Activated T-helper 2 cell treated with anti-CD3 and anti-CD28 coated beads, Interferon-gamma antibody, Interleukin-2, Interleukin-4, amounts not matched to agents 10 μg/mL and 5 μg/mL and 100 μg/mL, durations not matched to agents 14 hours and 24 hours and 36 hours (primary cell): ENCODE measurements around the gene TFF2. TPM values are rescaled to one million over a fixed set of nuclear protein-coding genes. Genes with fewer than 3 reads are reported as not detected.
A peak's percentile ranks its signal among the peaks of the same experiment; 100 is the strongest.

ENCODE experiments used
- DNase-seq: peaks from one replicate; pipeline ENCODE4 v3.0.0; 2021; ENCODE audit warnings: low spot score
- H3K27ac Mint-ChIP-seq: one replicate; pipeline ENCODE4 v1.8.0; 2021; ENCODE audit warnings: mixed read lengths
- H3K27me3 Mint-ChIP-seq: one replicate; pipeline ENCODE4 v1.8.0; 2021; ENCODE audit warnings: low read depth, mixed read lengths
- H3K36me3 Mint-ChIP-seq: one replicate; pipeline ENCODE4 v1.8.0; 2021; ENCODE audit warnings: low read depth, mixed read lengths
- H3K4me1 Mint-ChIP-seq: one replicate; pipeline ENCODE4 v1.8.0; 2021; ENCODE audit warnings: low read depth, mixed read lengths
- H3K4me3 Mint-ChIP-seq: one replicate; pipeline ENCODE4 v1.8.0; 2021; ENCODE audit warnings: low read depth, mild to moderate bottlenecking, moderate library complexity, mixed read lengths
- H3K9me3 Mint-ChIP-seq: one replicate; pipeline ENCODE4 v1.8.0; 2021; ENCODE audit warnings: mixed read lengths
- intact Hi-C: fragments of 100-400 bp; cut with micrococcal nuclease; formaldehyde crosslinking; loops from one replicate; pipeline ENCODE4 v1.15.1; 2023
- total RNA-seq: library from RNA; stranded (reverse); gene quantifications from 2 replicates; pipeline ENCODE4 v1.2.3, GENCODE V29; 2022

TFF2 gene
- total RNA-seq, 1 donor from 2014 or later = not detected

GRCh38 chr21:42390193-42390592 lies 39.4 kb upstream of the TFF2 start:
- H3K27me3 Mint-ChIP-seq = no peaks in the 10 kb centered on the region
- peaks cover 86% of the 10 kb centered on the region for H3K36me3 Mint-ChIP-seq
- peaks cover 1% of the 10 kb centered on the region for H3K9me3 Mint-ChIP-seq
- no peak overlapping the region for H3K4me3 Mint-ChIP-seq
- intact Hi-C loops = loop anchor here (5.0 kb wide), 1 partner anchor 37 kb away; no protein-coding TSS in a partner anchor
- peaks cover 77% of the 10 kb centered on the region for H3K4me1 Mint-ChIP-seq
- DNase-seq = no peak
- H3K27ac Mint-ChIP-seq = peak overlapping the region; percentile 46

GRCh38 chr21:42389449-42389835 lies 38.6 kb upstream of the TFF2 start:
- peaks cover 3% of the 10 kb centered on the region for H3K9me3 Mint-ChIP-seq
- peaks cover 73% of the 10 kb centered on the region for H3K4me1 Mint-ChIP-seq
- intact Hi-C loops = no loop called here
- H3K36me3 Mint-ChIP-seq = peaks cover 83% of the 10 kb centered on the region
- peak overlapping the region; percentile 14 for H3K4me3 Mint-ChIP-seq
- no peaks in the 10 kb centered on the region for H3K27me3 Mint-ChIP-seq
- H3K27ac Mint-ChIP-seq = peak overlapping the region; percentile 61
- DNase-seq = no peak

DNA sequence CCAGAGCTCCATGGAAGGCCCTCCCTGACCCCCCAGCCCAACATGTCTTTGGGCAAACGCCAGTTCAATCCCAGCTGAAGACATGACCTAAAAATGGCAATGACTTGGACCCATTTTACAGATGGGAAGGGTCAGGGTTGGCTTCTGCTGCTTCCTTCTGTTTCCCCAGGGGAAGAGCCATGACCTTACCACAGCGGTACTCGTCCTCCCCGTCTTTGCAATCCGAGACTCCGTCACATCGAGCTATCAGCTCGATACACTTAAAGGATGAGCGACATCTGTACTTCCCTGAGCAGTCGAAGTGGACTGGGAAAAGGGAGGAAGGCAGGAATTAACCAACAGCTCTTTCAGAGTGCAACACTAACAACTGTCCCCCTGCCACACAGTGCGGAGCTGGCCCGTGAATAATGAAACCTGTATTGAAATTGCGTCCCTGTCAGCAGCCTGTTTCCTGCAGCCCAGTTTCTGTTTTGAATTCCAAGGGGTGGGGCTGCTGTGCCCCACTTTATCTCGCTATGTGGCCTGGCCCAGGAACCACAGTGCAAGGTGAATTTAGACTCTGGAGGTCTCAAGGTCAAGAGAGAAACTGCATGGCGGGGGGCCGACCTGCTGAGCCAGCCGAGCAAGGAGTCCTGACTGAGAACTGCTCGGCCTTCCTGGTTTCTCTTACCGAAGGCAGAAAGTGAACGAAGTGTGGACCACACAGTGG lies 38.1 kb upstream of the TFF2 start:
- DNase-seq = no peak
- H3K36me3 Mint-ChIP-seq = peaks cover 88% of the 10 kb centered on the region
- peaks cover 3% of the 10 kb centered on the region for H3K9me3 Mint-ChIP-seq
- no peaks in the 10 kb centered on the region for H3K27me3 Mint-ChIP-seq
- H3K27ac Mint-ChIP-seq = peak overlapping the region; percentile 61
- intact Hi-C loops = no loop called here
- no peak overlapping the region for H3K4me3 Mint-ChIP-seq
- H3K4me1 Mint-ChIP-seq = peaks cover 73% of the 10 kb centered on the region

DNA sequence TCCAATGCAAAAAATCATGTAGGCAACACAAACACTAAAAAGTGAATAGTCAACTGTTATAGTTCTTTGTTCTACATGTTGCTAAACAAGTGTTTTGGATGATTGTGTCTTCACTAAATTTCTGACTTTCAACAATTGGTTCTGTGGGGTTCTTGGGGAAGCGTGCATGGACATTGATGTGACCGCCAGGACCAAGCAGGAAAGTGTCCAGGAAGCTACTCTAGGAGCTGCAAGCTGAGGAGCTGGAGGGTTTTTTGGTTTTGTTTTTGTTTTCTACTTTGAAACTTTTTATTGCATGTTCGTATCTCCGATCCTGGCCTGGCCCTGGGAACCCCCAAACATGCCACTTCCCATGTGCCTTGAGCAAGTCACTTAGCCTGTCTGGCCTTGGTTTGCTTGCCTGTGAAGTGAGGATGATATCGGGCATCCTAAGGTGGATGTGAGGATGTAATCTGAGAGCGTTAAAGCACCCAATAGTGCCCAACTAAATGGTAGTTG lies 37.1 kb upstream of the TFF2 start:
- H3K27me3 Mint-ChIP-seq = no peaks in the 10 kb centered on the region
- DNase-seq = no peak
- no peak overlapping the region for H3K4me3 Mint-ChIP-seq
- H3K27ac Mint-ChIP-seq = peak overlapping the region; percentile 40
- intact Hi-C loops = no loop called here
- H3K4me1 Mint-ChIP-seq = peaks cover 65% of the 10 kb centered on the region
- H3K36me3 Mint-ChIP-seq = peaks cover 90% of the 10 kb centered on the region
- H3K9me3 Mint-ChIP-seq = peaks cover 3% of the 10 kb centered on the region

DNA sequence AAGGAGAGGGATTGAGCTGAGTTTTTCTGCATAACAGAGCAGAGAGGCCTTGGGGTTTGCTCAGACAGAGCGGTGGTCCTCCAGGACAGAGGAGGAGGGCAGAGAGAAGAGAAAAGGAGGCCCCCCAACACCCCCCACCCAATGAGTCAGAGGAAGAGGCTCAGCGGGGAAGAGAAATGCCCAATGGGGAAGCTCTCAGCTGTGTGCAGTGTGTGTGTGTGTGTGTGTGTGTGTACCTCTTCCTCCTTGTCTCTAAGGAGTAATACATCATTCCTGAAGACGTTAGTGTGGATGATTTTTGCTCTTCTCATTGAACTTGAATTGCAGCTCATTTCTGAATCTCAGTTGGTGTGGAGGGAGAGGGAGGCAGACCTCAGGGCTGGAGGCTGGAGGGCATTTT lies 36.4 kb upstream of the TFF2 start:
- H3K27ac Mint-ChIP-seq = peak overlapping the region; percentile 40
- peaks cover 90% of the 10 kb centered on the region for H3K36me3 Mint-ChIP-seq
- no peaks in the 10 kb centered on the region for H3K27me3 Mint-ChIP-seq
- peaks cover 10% of the 10 kb centered on the region for H3K9me3 Mint-ChIP-seq
- peaks cover 60% of the 10 kb centered on the region for H3K4me1 Mint-ChIP-seq
- intact Hi-C loops = no loop called here
- DNase-seq = no peak
- no peak overlapping the region for H3K4me3 Mint-ChIP-seq

GRCh38 chr21:42386034-42386591 lies 35.3 kb upstream of the TFF2 start:
- Mint-ChIP-seq H3K9me3 (peaks cover 19% of the 10 kb centered on the region), H3K27ac (no peak overlapping the region), H3K4me1 (peaks cover 55% of the 10 kb centered on the region)

GRCh38 chr21:42385619-42386018 lies 34.8 kb upstream of the TFF2 start:
- Mint-ChIP-seq H3K27me3 (no peaks in the 10 kb centered on the region), H3K9me3 (peaks cover 19% of the 10 kb centered on the region), H3K36me3 (peaks cover 92% of the 10 kb centered on the region), H3K4me3 (no peak overlapping the region), H3K27ac (no peak overlapping the region), H3K4me1 (peaks cover 50% of the 10 kb centered on the region)
- DNase-seq = no peak
- intact Hi-C loops = no loop called here

More at GRCh38 chr21:42386034-42386591, 35.3 kb upstream of the TFF2 start:
- Mint-ChIP-seq H3K36me3 (peaks cover 92% of the 10 kb centered on the region), H3K27me3 (no peaks in the 10 kb centered on the region), H3K4me3 (no peak overlapping the region)
- intact Hi-C loops = no loop called here
- DNase-seq = no peak

DNA sequence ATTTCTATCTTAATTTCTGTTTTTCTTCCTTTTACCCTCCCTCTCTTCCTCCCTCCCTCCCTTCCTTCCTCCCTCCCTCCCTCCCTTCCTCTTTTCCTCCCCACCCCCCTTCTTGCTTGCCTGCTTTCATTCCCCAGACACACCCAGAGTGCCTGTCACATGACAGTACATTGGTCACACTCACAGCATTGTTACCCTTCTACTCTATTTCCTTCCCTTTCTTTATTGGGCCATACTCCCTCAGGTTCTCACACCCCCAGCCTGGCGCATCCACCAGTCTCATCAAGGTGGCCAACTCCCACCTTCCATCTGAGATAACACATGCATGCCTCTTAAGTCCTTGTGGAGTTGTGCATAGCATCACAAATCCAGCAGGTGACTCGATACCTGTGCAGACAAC lies 34.2 kb upstream of the TFF2 start:
- DNase-seq = no peak
- intact Hi-C loops = no loop called here
- H3K27me3 Mint-ChIP-seq = no peaks in the 10 kb centered on the region
- H3K36me3 Mint-ChIP-seq = peaks cover 89% of the 10 kb centered on the region
- peaks cover 44% of the 10 kb centered on the region for H3K4me1 Mint-ChIP-seq
- H3K9me3 Mint-ChIP-seq = peaks cover 19% of the 10 kb centered on the region
- H3K4me3 Mint-ChIP-seq = no peak overlapping the region
- no peak overlapping the region for H3K27ac Mint-ChIP-seq

- no peak overlapping the region for H3K4me3 Mint-ChIP-seq
- H3K27me3 Mint-ChIP-seq = no peaks in the 10 kb centered on the region
- DNase-seq = no peak
- peaks cover 19% of the 10 kb centered on the region for H3K9me3 Mint-ChIP-seq
- intact Hi-C loops = no loop called here
- H3K36me3 Mint-ChIP-seq = peaks cover 90% of the 10 kb centered on the region
- H3K4me1 Mint-ChIP-seq = peaks cover 38% of the 10 kb centered on the region
- no peak overlapping the region for H3K27ac Mint-ChIP-seq
Observed at GRCh38 chr21:42384156-42384945, 33.6 kb upstream of the TFF2 start.

DNA sequence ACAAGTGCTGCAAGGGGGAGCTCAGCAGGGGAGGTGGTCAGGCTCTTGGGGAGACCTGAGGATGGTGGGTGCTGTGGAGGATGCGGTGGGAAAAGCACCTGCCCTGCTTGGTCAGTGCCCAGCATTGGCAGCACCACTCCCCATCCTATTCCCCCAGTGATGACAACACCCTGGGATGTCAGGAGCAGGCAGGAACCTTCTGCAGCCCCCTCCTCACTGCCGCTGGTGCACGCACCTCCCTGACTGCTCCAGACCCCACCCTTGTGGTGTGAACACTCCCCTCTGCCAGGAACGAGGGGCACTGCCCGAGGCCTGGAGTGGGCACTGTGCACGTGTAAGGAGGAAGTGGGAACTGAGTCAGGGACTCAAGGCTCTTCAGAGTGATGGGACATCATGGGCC lies 32.5 kb upstream of the TFF2 start:
- Mint-ChIP-seq H3K27ac (no peak overlapping the region), H3K4me3 (no peak overlapping the region), H3K27me3 (no peaks in the 10 kb centered on the region), H3K9me3 (peaks cover 19% of the 10 kb centered on the region), H3K4me1 (peaks cover 28% of the 10 kb centered on the region), H3K36me3 (peaks cover 83% of the 10 kb centered on the region)
- no peak for DNase-seq
- intact Hi-C loops = no loop called here

DNA sequence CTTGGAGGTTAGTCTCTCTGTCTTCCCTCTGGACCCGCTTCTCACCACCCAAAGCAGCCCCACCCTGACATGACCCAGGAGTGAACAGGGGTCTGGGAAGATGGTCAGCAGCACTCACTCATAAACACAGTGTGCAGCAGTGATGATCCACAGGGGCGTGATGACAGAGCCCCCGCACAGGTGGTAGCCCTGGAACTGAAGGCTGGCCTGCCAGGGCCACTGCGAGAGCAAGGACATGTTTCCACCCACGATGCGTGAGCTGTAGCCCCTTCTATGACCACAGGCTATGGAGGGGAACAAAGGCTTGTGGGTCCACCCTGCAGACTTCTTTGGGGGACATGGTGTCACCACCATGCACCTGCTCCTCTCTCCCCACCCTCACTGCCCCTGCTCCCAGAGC lies 32.1 kb upstream of the TFF2 start:
- Mint-ChIP-seq H3K27me3 (no peaks in the 10 kb centered on the region), H3K36me3 (peaks cover 81% of the 10 kb centered on the region), H3K9me3 (peaks cover 19% of the 10 kb centered on the region), H3K27ac (no peak overlapping the region), H3K4me1 (peaks cover 25% of the 10 kb centered on the region), H3K4me3 (no peak overlapping the region)
- DNase-seq = no peak
- intact Hi-C loops = no loop called here

DNA sequence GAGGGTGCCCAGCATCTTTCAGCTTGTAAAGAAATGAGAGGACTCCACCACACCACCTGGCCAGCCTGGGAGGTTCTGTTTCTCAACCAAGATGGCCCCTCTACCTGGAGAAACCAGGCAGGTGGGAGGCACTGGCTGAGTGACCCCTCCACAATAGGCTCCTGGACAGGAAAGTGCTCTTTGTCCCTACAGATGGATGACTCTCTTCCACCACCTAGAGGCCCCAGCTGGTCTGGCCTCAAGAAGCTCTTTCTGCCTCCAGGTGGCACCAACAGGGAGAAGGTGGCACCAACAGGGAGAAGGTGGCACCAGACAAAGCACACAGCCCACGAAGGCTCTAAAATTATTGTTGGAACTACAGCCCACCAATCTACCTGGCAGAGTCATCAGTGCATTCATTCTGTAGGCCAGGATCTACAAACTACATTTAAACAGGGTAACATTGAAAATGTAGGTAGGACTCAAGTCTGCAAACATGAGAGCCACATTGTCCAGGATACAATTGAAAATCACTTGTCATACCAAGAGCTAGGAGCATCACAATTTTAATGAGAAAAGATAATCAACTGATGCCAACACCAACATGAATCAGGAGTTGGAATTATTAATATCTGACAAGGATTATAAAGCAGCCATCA lies 30.7 kb upstream of the TFF2 start:
- no peak overlapping the region for H3K4me3 Mint-ChIP-seq
- intact Hi-C loops = no loop called here
- peaks cover 19% of the 10 kb centered on the region for H3K9me3 Mint-ChIP-seq
- H3K36me3 Mint-ChIP-seq = peaks cover 74% of the 10 kb centered on the region
- no peak overlapping the region for H3K27ac Mint-ChIP-seq
- no peak for DNase-seq
- no peaks in the 10 kb centered on the region for H3K27me3 Mint-ChIP-seq
- H3K4me1 Mint-ChIP-seq = peaks cover 14% of the 10 kb centered on the region
